ENCODE results near the gene EPB42. TPM values are rescaled to one million over a fixed set of nuclear protein-coding genes. Genes with fewer than 3 reads are reported as not detected.

EPB42 gene
- total RNA-seq, 1 experiment from 2014 or later, result not detected

- Histone ChIP-seq H4K8ac (replicated peaks; ENCODE audit: insufficient read length, low read depth, low read length) (no peak overlapping the region), H2BK120ac (ENCODE audit: low read depth, low read length, poor library complexity, severe bottlenecking) (no peak overlapping the region), H3K4me1 (ENCODE audit: insufficient read depth, low read length) (no peaks in the 10 kb centered on the region), H3K9me3 (ENCODE audit: control insufficient read depth, low read depth, low read length) (no peaks in the 10 kb centered on the region), H3K23me2 (ENCODE audit: insufficient read length, low read depth, low read length, poor library complexity, severe bottlenecking) (no peaks in the 10 kb centered on the region), H3K4ac (ENCODE audit: low read depth, low read length) (no peak overlapping the region), H3K9ac (ENCODE audit: extremely low read depth, insufficient read length, low read length) (no peak overlapping the region), H4K5ac (ENCODE audit: insufficient read length, low read depth, low read length) (no peak overlapping the region), H3K14ac (ENCODE audit: insufficient read depth, low read length) (no peak overlapping the region), H3K4me2 (ENCODE audit: insufficient read depth, insufficient read length, low read length) (no peak overlapping the region), H2AFZ (ENCODE audit: low read length) (no peak overlapping the region), H3K18ac (ENCODE audit: insufficient read length, low read depth, low read length) (no peak overlapping the region), H3K79me2 (ENCODE audit: insufficient read depth, low read length) (no peaks in the 10 kb centered on the region), H2AK5ac (ENCODE audit: insufficient read length, low read length) (no peak overlapping the region), H2BK12ac (ENCODE audit: insufficient read length, low read depth, low read length) (no peak overlapping the region), H3K56ac (ENCODE audit: insufficient read length, low read depth, low read length) (no peak overlapping the region), H2BK5ac (ENCODE audit: insufficient read length, low read length) (no peak overlapping the region), H4K91ac (ENCODE audit: insufficient read length, low read depth, low read length) (no peak overlapping the region), H4K20me1 (ENCODE audit: control insufficient read depth, insufficient read depth, insufficient read length) (no peaks in the 10 kb centered on the region), H3K27ac (ENCODE audit: insufficient read length, low read depth, low read length) (no peak overlapping the region), H3K27me3 (ENCODE audit: insufficient read depth, low read length) (no peaks in the 10 kb centered on the region), H2BK20ac (ENCODE audit: low read depth, low read length, poor library complexity, severe bottlenecking) (no peak overlapping the region), H2BK15ac (ENCODE audit: low read depth, low read length) (no peak overlapping the region), H3K23ac (ENCODE audit: insufficient read length, low read depth, low read length) (no peak overlapping the region), H3T11ph (ENCODE audit: low read length) (no peak overlapping the region), H3K79me1 (ENCODE audit: insufficient read depth, low read depth, low read length, poor library complexity, severe bottlenecking) (no peaks in the 10 kb centered on the region)
- DNase-seq, result no peak
- no peaks in the 10 kb centered on the region for H3K9me3 Mint-ChIP-seq
- H3K27ac Mint-ChIP-seq, result no peak overlapping the region; a peak in 1 of 7 replicates
- H3K4me3 Mint-ChIP-seq, result no peak overlapping the region
- no peaks in the 10 kb centered on the region for H3K4me1 Mint-ChIP-seq
- no peaks in the 10 kb centered on the region for H3K36me3 Mint-ChIP-seq (ENCODE audit: insufficient read depth in 1 of 3, low read depth in 3 of 3)
- WGBS (ENCODE audit: extremely low coverage, insufficient read length, low lambda C conversion rate), result no CpG with 5 or more reads among the region's 7 CpGs
- H3K27me3 Mint-ChIP-seq (ENCODE audit: low read depth), result peaks cover 3% of the 10 kb centered on the region
- no peak for TF ChIP-seq CTCF (conservative IDR thresholded peaks at IDR 0.05)
Observed at GRCh38 chr15:43256341-43256740, 35.5 kb upstream of the EPB42 start.
